ENCODE data around the gene TYMP. TPM values are rescaled to one million over a fixed set of nuclear protein-coding genes. Genes with fewer than 3 reads are reported as not detected.

Gene TYMP
- total RNA-seq, 1 experiment from 2014 or later = 3.1 TPM

- in situ Hi-C loops (cut with HindIII; ENCODE audit: low sequenced_read_pairs) = no loop called here
- DNase-seq (ENCODE audit: low spot score) = no peak
These were observed 16.6 kb downstream of the TYMP start for GRCh38 chr22:50513175-50513574.

- no peak for DNase-seq (ENCODE audit: low spot score)
- in situ Hi-C loops (cut with HindIII; ENCODE audit: low sequenced_read_pairs) = no loop called here
These were observed 20.9 kb downstream of the TYMP start for GRCh38 chr22:50508897-50509296.

GRCh38 chr22:50507991-50508884 lies 21.6 kb downstream of the TYMP start, which contains the start of gene NCAPH2:
Gene NCAPH2, plus strand, starts transcription at chr22:50508224. Its CDS starts 114 bp downstream, at chr22:50508338.
- peak; percentile 97 for DNase-seq (ENCODE audit: low spot score)
- in situ Hi-C loops (cut with HindIII; ENCODE audit: low sequenced_read_pairs) = no loop called here

- DNase-seq (ENCODE audit: low spot score) = no peak
- in situ Hi-C loops (cut with HindIII; ENCODE audit: low sequenced_read_pairs) = no loop called here
These were observed 22.3 kb downstream of the TYMP start, which contains the start of gene LMF2 for GRCh38 chr22:50507421-50507990. Gene LMF2, minus strand, starts transcription at chr22:50507702. Its CDS starts 27 bp downstream, at chr22:50507675.

GRCh38 chr22:50506611-50507420 lies 23.0 kb downstream of the TYMP start:
- in situ Hi-C loops (cut with HindIII; ENCODE audit: low sequenced_read_pairs) = no loop called here
- DNase-seq (ENCODE audit: low spot score) = no peak

GRCh38 chr22:50505776-50506610 lies 23.8 kb downstream of the TYMP start:
- in situ Hi-C loops (cut with HindIII; ENCODE audit: low sequenced_read_pairs) = no loop called here
- no peak for DNase-seq (ENCODE audit: low spot score)

GRCh38 chr22:50505276-50505775 lies 24.5 kb downstream of the TYMP start:
- DNase-seq (ENCODE audit: low spot score) = no peak
- in situ Hi-C loops (cut with HindIII; ENCODE audit: low sequenced_read_pairs) = no loop called here

GRCh38 chr22:50504369-50505211 lies 25.2 kb downstream of the TYMP start:
- DNase-seq (ENCODE audit: low spot score) = no peak
- in situ Hi-C loops (cut with HindIII; ENCODE audit: low sequenced_read_pairs) = no loop called here

- in situ Hi-C loops (cut with HindIII; ENCODE audit: low sequenced_read_pairs) = no loop called here
- DNase-seq (ENCODE audit: low spot score) = no peak
These were observed 26.2 kb downstream of the TYMP start for GRCh38 chr22:50503475-50504145.

- in situ Hi-C loops (cut with HindIII; ENCODE audit: low sequenced_read_pairs) = no loop called here
- DNase-seq (ENCODE audit: low spot score) = no peak
These were observed 27.0 kb downstream of the TYMP start for GRCh38 chr22:50502628-50503474.

- no peak for DNase-seq (ENCODE audit: low spot score)
- in situ Hi-C loops (cut with HindIII; ENCODE audit: low sequenced_read_pairs) = no loop called here
These were observed 27.7 kb downstream of the TYMP start for GRCh38 chr22:50502096-50502495.

- DNase-seq (ENCODE audit: low spot score) = no peak
- in situ Hi-C loops (cut with HindIII; ENCODE audit: low sequenced_read_pairs) = no loop called here
These were observed 29.4 kb downstream of the TYMP start for GRCh38 chr22:50500452-50500851.

GRCh38 chr22:50498322-50498890 lies 31.4 kb downstream of the TYMP start:
- peak; percentile 86 for DNase-seq (ENCODE audit: low spot score)
- in situ Hi-C loops (cut with HindIII; ENCODE audit: low sequenced_read_pairs) = loop anchor here (10.0 kb wide), 1 partner anchor 76 kb away; the partner anchor contains the start of gene CPT1B

GRCh38 chr22:50497093-50497492 lies 32.7 kb downstream of the TYMP start:
- in situ Hi-C loops (cut with HindIII; ENCODE audit: low sequenced_read_pairs) = loop anchor here (10.0 kb wide), 1 partner anchor 78 kb away; the partner anchor contains the start of gene CPT1B

GRCh38 chr22:50490531-50491308 lies 39.1 kb downstream of the TYMP start:
- no peak for DNase-seq (ENCODE audit: low spot score)
- in situ Hi-C loops (cut with HindIII; ENCODE audit: low sequenced_read_pairs) = loop anchor here (10.0 kb wide), 1 partner anchor 84 kb away; the partner anchor contains the start of gene CPT1B

More at GRCh38 chr22:50497093-50497492, 32.7 kb downstream of the TYMP start:
- DNase-seq (ENCODE audit: low spot score) = no peak

Measured in G401 (cell line).